ENCODE data around the gene TCAIM. TPM values are rescaled to one million over a fixed set of nuclear protein-coding genes. Genes with fewer than 3 reads are reported as not detected.

The TCAIM gene
- total RNA-seq, 1 experiment from 2014 or later: 18.6 TPM

DNA sequence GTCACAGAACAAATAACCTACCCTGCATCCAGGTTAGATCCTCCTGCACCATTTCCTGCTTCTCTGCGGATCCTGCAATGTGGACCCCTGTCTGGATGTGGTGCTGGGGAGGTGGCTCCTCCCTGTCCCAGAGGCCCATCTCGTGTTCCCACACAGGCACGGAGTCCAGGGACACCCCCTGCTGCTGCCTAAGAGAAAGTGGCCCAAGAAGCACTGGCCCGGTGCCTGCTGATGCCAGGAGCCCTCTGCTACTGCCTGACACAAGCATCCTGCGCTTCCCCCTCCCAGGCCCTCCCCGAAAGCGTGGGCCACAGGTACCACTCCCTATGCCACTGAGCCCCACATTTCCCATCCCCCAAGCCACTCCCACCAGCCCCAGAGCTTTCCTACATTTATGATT is 90.3 kb downstream of the TCAIM start:
- H3K9me3 ChIP-seq (replicated peaks): no peaks in the 10 kb centered on the region
- no peak overlapping the region for H3K4me3 ChIP-seq
- no peaks in the 10 kb centered on the region for H3K4me1 ChIP-seq (replicated peaks)
- no peak overlapping the region for H3K27ac ChIP-seq
- DNase-seq (ENCODE audit: low read depth in 1 of 2, low spot score in 2 of 2): no peak
- H3K36me3 ChIP-seq: no peaks in the 10 kb centered on the region
- H3K27me3 ChIP-seq (replicated peaks): no peaks in the 10 kb centered on the region; the same call in 1 of the 2 replicates

DNA sequence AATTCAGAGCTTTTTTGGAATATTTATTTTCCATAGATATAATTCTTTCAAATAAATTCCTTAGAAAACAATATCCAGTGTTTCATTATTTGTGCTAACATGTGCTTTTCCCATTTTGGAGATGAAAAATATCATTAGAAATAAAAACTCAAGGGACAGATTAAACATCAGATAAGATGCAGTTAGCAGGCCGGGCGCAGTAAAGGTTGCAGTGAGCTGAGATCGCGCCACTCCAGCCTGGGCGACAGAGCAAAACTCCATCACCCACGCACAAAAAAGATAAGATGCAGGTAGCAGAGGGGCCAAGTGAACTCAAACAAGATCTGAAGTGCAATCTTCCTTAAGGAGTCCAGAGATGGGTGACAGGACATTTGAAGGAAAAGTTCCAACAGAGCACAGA is 90.9 kb downstream of the TCAIM start:
- no peaks in the 10 kb centered on the region for H3K36me3 ChIP-seq
- no peak overlapping the region for H3K4me3 ChIP-seq

DNA sequence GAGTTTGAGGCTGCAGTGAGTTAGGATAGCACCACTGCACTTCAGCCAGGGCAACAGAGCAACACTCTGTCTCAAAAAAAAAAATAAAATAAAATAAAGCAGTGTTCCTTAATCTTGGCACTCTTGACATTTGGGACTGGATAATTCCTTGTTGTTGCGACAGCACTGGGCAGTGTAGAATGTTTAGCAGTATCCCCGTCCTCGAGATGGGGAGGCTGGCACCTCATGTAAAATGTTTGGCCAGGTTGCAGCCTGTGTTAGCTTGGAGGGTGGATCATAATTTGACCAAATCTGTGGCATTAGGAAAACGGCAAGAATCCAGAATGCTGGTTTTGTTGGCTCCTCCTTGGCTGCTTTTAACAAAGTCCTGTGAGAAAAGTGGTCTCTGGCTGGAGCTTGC is 91.9 kb downstream of the TCAIM start:
- Histone ChIP-seq H3K9me3 (replicated peaks) (no peaks in the 10 kb centered on the region), H3K4me3 (no peak overlapping the region), H3K27me3 (replicated peaks) (no peaks in the 10 kb centered on the region; the same call in 1 of the 2 replicates), H3K36me3 (no peaks in the 10 kb centered on the region), H3K27ac (no peak overlapping the region), H3K4me1 (replicated peaks) (no peaks in the 10 kb centered on the region)
- no peak for DNase-seq (ENCODE audit: low read depth in 1 of 2, low spot score in 2 of 2)

More for the DNA sequence above, 90.9 kb downstream of the TCAIM start:
- no peaks in the 10 kb centered on the region for H3K4me1 ChIP-seq (replicated peaks)
- H3K9me3 ChIP-seq (replicated peaks): no peaks in the 10 kb centered on the region
- DNase-seq (ENCODE audit: low read depth in 1 of 2, low spot score in 2 of 2): no peak
- no peak overlapping the region for H3K27ac ChIP-seq
- no peaks in the 10 kb centered on the region; the same call in 1 of the 2 replicates for H3K27me3 ChIP-seq (replicated peaks)

DNA sequence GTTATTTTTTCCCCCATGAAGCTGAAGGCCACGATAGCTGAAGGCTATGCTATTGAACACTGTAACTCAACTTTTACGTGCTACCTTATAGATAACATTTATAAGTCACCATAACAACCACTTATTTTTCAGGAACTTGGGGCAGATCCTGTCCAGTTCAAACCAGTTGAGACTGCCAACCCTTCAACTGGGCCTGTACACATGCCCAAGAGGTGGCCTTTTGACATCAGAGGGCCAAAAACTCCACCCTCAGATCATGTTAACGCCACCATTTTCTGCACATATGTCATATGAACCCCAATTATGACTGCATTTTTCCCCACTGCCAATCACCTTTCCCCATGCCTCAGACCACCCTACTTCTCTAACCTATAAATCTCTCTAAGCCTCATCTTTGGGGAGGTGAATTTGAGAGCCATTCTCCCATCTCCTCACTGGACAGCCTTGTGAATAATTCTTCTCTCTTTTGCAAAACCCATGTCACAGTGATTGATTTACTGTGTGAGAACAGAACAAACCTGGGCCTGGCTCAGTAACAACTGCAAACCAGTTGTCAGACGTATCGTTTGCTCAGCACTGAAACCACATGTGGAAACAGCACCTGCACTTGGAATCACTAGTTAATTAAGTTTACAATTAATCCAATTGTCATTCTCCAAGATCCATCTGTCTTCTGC is 96.4 kb downstream of the TCAIM start:
- H3K4me1 ChIP-seq (replicated peaks): no peaks in the 10 kb centered on the region
- no peak overlapping the region for H3K4me3 ChIP-seq
- no peaks in the 10 kb centered on the region for H3K36me3 ChIP-seq
- DNase-seq (ENCODE audit: low read depth in 1 of 2, low spot score in 2 of 2): no peak
- no peaks in the 10 kb centered on the region for H3K9me3 ChIP-seq (replicated peaks)
- H3K27me3 ChIP-seq (replicated peaks): no peaks in the 10 kb centered on the region
- H3K27ac ChIP-seq: no peak overlapping the region

DNA sequence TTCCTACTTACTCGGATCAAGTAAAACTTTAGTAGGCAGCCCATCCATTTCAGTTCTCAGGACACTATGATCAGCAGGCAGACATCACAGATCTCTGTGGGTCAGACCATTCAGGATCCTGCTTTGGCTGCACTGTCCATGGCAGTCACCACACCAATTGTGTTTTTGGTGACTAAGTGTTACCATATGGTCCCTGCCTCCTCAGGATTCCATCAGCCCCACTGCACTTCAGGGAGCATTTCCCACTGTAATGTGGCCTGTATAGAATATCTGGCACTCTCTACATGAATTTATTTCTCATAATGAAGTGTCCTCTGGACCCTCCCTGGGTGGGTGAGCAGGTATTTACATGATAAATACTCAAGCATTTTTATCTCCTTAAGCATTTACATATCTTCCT is 97.6 kb downstream of the TCAIM start:
- Histone ChIP-seq H3K36me3 (no peaks in the 10 kb centered on the region; the same call in 1 of the 2 replicates), H3K4me1 (replicated peaks) (no peaks in the 10 kb centered on the region), H3K27ac (no peak overlapping the region), H3K4me3 (no peak overlapping the region), H3K9me3 (replicated peaks) (no peaks in the 10 kb centered on the region), H3K27me3 (replicated peaks) (no peaks in the 10 kb centered on the region)
- DNase-seq (ENCODE audit: low read depth in 1 of 2, low spot score in 2 of 2): no peak

DNA sequence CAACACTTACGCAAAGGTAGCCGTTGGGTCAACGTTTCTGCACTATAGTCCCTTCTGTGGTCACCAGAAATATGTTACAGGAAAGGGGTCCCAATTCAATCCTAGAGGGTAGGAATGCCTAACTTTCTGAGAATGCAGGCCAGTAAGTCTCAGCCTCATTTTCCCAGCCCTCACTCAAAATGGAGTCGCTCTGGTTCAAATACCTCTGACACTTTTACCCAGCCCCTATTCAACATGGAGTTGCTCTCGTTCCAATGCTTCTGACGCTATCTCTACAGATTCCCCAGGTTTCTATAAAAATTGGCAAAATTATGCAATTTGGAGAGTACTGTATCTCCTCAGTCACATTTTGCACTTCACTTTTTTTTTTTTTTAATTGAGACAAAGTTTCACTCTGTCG is 99.2 kb downstream of the TCAIM start:
- no peak for DNase-seq (ENCODE audit: low read depth in 1 of 2, low spot score in 2 of 2)

DNA sequence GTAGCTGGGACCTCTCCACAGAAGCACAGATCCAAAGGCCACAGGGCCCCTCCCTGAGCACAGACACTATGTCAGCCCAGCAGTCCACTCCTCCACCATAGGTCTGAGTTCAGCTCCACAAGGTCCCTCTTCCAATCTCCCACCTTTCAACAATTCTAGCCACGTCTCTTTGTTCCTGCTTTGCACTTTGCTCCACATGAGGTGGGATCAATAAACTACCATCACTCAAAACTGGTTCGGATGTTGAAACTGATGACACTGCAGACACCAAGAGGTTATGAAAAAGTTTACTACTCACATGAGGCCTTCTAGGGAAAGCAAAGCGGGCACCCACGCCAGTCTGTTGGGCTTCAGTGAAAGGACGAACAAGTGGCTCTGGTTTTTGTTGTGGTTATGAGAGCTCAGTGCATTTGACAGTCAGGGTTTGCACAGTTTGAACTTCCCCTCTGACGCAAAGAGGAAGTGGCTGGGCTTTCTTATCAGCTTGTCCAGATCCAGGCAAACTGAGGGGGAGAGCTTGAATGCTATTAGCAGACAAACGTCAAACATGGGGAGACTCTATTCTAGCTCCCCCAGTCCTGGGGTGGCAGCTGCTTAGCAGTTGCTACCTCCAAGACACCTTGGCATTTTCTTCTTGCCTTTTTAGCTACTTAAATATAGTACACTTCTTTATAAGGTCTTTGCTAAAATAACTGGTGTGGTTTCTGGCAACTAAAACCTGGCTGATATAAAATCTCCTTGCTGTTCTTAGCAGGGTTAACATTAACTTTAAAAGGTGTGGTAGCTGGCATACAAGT is 101.1 kb downstream of the TCAIM start:
- no peak overlapping the region for H3K27ac ChIP-seq
- H3K36me3 ChIP-seq: peaks cover 15% of the 10 kb centered on the region
- no peak for DNase-seq (ENCODE audit: low read depth in 1 of 2, low spot score in 2 of 2)
- no peak overlapping the region for H3K4me3 ChIP-seq
- no peaks in the 10 kb centered on the region for H3K4me1 ChIP-seq (replicated peaks)
- no peaks in the 10 kb centered on the region for H3K27me3 ChIP-seq (replicated peaks)
- no peaks in the 10 kb centered on the region for H3K9me3 ChIP-seq (replicated peaks)

More for the DNA sequence above, 99.2 kb downstream of the TCAIM start:
- Histone ChIP-seq H3K27me3 (replicated peaks) (no peaks in the 10 kb centered on the region), H3K27ac (no peak overlapping the region), H3K9me3 (replicated peaks) (no peaks in the 10 kb centered on the region), H3K4me3 (no peak overlapping the region), H3K36me3 (peaks cover 8% of the 10 kb centered on the region; the same call in 1 of the 2 replicates), H3K4me1 (replicated peaks) (no peaks in the 10 kb centered on the region)

DNA sequence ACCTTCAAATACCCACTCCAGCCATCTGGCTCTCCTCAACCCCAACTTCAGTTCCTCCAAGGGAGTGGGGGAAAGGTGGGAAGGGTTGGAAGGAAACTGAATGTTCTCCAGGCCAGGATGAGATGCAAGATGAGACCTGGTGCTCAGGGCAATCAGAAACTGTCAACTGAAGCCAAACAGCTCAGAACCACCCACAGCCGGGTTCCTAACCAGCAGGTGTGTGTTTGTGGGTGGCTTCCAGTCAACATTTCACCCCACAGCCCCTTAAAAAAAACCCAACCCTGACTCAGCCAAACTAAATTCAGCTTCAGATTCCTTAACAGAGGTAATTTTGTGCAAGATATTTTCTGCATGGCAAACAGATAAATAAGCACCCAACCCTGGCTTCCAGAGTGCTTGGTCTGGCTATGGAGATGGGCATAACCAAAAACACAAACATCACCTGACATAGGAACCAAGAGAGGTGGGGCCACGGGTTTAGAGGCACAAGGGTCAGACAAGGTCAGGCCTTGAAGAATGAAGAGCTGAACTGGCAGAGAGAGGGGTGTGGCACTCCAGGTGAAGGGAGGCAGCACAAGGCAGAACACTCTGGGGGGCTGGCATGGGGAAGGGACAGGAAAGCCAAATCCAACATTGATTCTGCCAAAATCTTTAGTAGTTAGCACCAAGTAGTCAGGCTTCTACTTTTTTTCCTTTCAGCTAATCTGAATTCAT is 104.2 kb downstream of the TCAIM start:
- Histone ChIP-seq H3K27ac (no peak overlapping the region), H3K4me1 (replicated peaks) (no peaks in the 10 kb centered on the region), H3K9me3 (replicated peaks) (0 out of 2 replicates have a peak, but pooled peaks cover 3% of the 10 kb centered on the region), H3K27me3 (replicated peaks) (no peaks in the 10 kb centered on the region), H3K4me3 (no peak overlapping the region), H3K36me3 (peaks cover 36% of the 10 kb centered on the region)
- DNase-seq (ENCODE audit: low read depth in 1 of 2, low spot score in 2 of 2): no peak

DNA sequence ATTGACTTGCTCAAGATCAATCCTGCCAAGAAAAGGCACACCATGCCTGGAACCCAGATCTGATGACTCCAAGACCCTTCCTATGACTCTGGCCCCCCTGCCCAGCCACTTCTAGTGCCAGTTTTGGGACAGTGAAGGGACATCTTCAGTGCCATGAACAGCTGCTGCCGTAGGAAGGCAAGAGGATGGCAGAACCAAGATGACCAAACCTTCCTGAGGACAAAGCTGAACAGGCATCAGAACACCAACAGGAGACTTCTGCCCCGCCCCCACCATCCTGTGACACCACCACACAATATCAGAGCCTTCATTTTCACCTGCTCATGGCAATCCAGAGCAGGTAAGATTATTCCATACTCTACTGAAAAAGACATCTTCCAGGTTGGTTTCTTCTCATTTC is 105.9 kb downstream of the TCAIM start:
- no peaks in the 10 kb centered on the region for H3K27me3 ChIP-seq (replicated peaks)
- peaks cover 53% of the 10 kb centered on the region for H3K36me3 ChIP-seq
- no peaks in the 10 kb centered on the region for H3K4me1 ChIP-seq (replicated peaks)
- H3K27ac ChIP-seq: no peak overlapping the region
- DNase-seq (ENCODE audit: low read depth in 1 of 2, low spot score in 2 of 2): no peak
- peaks cover 5% of the 10 kb centered on the region; the same call in 1 of the 2 replicates for H3K9me3 ChIP-seq (replicated peaks)
- H3K4me3 ChIP-seq: no peak overlapping the region

DNA sequence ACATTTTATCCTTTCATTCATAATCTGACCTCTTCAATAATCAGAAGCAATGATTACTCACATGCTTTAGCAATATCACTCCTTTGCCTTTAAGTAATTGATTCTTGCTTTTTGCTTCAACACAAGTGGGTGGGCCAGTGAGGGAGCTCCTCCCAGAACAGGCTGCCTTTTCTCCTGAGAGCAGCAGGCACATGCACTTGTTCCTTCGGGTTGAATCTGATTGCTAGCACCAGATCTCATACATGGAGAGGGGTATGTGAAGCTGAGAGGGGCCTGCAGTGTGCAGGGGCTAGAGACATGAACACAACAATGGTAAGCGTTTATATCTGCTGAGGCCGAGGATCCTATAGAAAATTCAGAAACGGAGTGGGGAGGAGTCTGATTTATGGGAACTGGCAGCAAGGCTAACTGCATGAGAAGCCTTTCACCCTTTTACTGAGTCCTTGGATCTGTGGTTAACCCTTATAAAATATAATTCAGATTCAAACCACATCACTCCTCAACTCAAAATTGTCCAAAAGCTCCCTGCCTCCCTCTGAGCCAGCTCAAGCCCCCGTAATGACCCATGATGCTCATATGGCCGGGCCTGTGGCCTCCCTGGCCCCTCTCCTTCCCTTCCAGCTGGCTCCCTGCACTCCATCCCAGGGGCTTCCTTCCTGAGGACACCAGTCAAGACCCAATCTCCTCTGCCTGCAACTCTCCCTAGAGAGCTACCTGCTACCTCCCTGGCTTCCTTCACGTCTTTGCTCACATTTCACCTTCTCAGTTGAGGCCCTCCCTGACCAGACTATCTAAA is 106.5 kb downstream of the TCAIM start:
- Histone ChIP-seq H3K27me3 (replicated peaks) (no peaks in the 10 kb centered on the region), H3K4me3 (no peak overlapping the region), H3K36me3 (peaks cover 59% of the 10 kb centered on the region), H3K27ac (no peak overlapping the region), H3K4me1 (replicated peaks) (no peaks in the 10 kb centered on the region), H3K9me3 (replicated peaks) (peaks cover 5% of the 10 kb centered on the region; the same call in 1 of the 2 replicates)
- no peak for DNase-seq (ENCODE audit: low read depth in 1 of 2, low spot score in 2 of 2)

DNA sequence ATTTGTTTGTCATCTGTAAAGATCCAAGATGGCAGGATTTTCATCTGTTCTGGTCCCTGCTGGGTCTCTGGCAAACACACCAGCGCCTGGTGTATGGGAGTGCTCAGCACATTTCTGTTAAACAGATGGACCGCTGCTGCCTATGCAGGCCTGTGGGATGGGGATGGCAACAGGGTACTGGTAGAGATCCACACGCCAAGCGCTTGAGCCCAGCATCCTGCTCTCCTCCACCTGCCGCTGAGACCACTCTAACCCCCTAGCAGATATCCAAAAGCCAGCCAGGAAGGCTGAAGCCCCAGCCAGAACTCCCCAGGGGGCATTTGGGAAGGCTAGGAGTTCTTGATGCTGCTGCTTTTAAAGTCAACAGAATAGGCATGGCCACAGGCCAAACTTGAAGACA is 107.2 kb downstream of the TCAIM start:
- Histone ChIP-seq H3K4me3 (no peak overlapping the region), H3K36me3 (peaks cover 66% of the 10 kb centered on the region), H3K4me1 (replicated peaks) (no peaks in the 10 kb centered on the region), H3K27me3 (replicated peaks) (no peaks in the 10 kb centered on the region), H3K27ac (no peak overlapping the region), H3K9me3 (replicated peaks) (peaks cover 5% of the 10 kb centered on the region; the same call in 1 of the 2 replicates)
- no peak for DNase-seq (ENCODE audit: low read depth in 1 of 2, low spot score in 2 of 2)

DNA sequence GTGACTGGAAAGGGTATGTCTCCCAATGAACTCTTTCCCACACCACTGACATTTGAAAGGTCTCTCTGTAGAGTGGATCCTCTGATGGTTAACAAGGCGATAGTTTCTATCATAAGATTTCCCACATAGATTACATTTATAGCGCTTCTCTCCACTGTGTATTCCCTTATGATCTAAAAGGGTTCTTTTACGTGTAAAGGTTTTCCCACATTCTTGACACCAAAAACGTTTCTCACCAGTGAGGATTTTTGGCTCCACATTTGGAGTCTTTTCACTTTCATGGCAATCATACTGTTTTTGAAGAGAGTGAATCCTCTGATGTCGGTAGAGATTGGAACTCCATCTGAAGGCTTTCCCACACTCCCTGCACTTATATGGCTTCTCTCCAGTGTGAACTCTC is 108.4 kb downstream of the TCAIM start:
- H3K9me3 ChIP-seq (replicated peaks): peaks cover 5% of the 10 kb centered on the region; the same call in 1 of the 2 replicates
- no peak overlapping the region for H3K4me3 ChIP-seq
- DNase-seq (ENCODE audit: low read depth in 1 of 2, low spot score in 2 of 2): no peak
- H3K27me3 ChIP-seq (replicated peaks): no peaks in the 10 kb centered on the region
- H3K36me3 ChIP-seq: peaks cover 72% of the 10 kb centered on the region
- no peak overlapping the region for H3K27ac ChIP-seq
- no peaks in the 10 kb centered on the region for H3K4me1 ChIP-seq (replicated peaks)

DNA sequence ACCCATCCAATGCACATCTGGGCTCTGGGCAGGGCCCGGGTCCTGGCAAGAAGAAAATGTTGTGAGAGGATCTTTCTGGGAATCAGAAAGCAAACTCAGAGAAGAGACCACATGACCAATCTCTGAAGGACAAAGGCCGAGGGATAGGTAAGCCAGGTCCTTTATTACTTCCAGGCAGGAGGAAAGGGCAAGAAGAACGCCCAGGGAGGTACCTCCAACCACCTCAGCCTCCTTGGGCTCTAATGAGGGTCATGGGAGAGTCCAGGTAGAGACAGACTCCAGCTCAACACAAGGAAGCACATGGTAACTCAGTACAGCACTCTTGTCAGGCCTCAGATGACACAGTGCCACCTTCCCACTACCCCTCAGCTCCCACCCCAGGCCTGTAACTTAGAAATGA is 112.9 kb downstream of the TCAIM start:
- Histone ChIP-seq H3K4me3 (no peak overlapping the region), H3K27ac (no peak overlapping the region), H3K27me3 (replicated peaks) (no peaks in the 10 kb centered on the region), H3K4me1 (replicated peaks) (no peaks in the 10 kb centered on the region), H3K36me3 (peaks cover 85% of the 10 kb centered on the region), H3K9me3 (replicated peaks) (peaks cover 5% of the 10 kb centered on the region; the same call in 1 of the 2 replicates)
- no peak for DNase-seq (ENCODE audit: low read depth in 1 of 2, low spot score in 2 of 2)
